Stimulated activated naive B cell treated with anti-CD40 and anti-IgM and Interleukin-4, amounts not matched to agents 10 μg/mL and 1 μg/mL and 100 μg/mL, for 72 hours (primary cell): ENCODE results near the gene ARHGAP5.

Experiments
- ATAC-seq, 2 donors: fragments of 150-1000 bp; cut with Tn5 transposase; replicated peaks; 2 replicates each; pipeline ENCODE4 v1.10.0; 2021; ENCODE audit warnings: moderate library complexity in 1 of 2
- DNase-seq: peaks from one replicate; pipeline ENCODE4 v3.0.0; 2021
- H3K27ac Mint-ChIP-seq: one replicate; pipeline ENCODE4 v1.8.0; 2022; ENCODE audit warnings: mild to moderate bottlenecking, mixed read lengths
- H3K27me3 Mint-ChIP-seq, 2 donors: one replicate each; pipeline ENCODE4 v1.8.0; 2022; ENCODE audit warnings: mixed read lengths in 2 of 2
- H3K36me3 Mint-ChIP-seq, 2 donors: one replicate each; pipeline ENCODE4 v1.8.0; 2022; ENCODE audit warnings: mixed read lengths in 2 of 2, mild to moderate bottlenecking in 1 of 2
- H3K4me1 Mint-ChIP-seq, 2 donors: one replicate each; pipeline ENCODE4 v1.8.0; 2022; ENCODE audit warnings: mixed read lengths in 2 of 2, mild to moderate bottlenecking in 1 of 2
- H3K4me3 Mint-ChIP-seq, 2 donors: one replicate each; pipeline ENCODE4 v1.8.0; 2022; ENCODE audit warnings: mild to moderate bottlenecking in 2 of 2, mixed read lengths in 2 of 2, moderate library complexity in 1 of 2
- H3K9me3 Mint-ChIP-seq, 2 donors: one replicate each; pipeline ENCODE4 v1.8.0; 2022; ENCODE audit warnings: mixed read lengths in 2 of 2, mild to moderate bottlenecking in 1 of 2

ARHGAP5 gene

DNA sequence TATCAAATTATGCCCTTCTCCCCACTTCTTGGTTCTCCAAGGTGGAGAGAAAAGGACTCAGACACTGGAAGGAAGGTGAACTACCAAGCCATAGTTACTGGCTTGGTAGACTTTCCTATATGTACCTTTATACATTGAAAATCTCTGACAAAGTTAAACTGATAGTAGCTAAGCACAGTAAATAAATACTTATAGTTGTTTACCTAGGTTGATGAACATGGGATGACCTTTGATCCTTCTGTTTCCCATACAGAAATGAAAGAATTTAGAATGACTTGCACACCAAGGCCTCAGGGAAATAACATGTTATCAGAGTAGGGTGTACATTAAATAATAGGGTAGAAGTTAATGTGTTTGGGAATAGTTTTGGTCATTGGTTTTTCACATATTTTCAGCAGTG lies 6.7 kb downstream of the ARHGAP5 start:
- Mint-ChIP-seq H3K27me3 (no peaks in the 10 kb centered on the region), H3K4me3 (no peak overlapping the region), H3K27ac (no peak overlapping the region), H3K9me3 (no peaks in the 10 kb centered on the region), H3K4me1 (peaks cover 16 to 38% of the 10 kb centered on the region in 2 donors), H3K36me3 (peaks cover 5 to 9% of the 10 kb centered on the region in 2 donors)
- ATAC-seq = no peak
- DNase-seq = no peak

DNA sequence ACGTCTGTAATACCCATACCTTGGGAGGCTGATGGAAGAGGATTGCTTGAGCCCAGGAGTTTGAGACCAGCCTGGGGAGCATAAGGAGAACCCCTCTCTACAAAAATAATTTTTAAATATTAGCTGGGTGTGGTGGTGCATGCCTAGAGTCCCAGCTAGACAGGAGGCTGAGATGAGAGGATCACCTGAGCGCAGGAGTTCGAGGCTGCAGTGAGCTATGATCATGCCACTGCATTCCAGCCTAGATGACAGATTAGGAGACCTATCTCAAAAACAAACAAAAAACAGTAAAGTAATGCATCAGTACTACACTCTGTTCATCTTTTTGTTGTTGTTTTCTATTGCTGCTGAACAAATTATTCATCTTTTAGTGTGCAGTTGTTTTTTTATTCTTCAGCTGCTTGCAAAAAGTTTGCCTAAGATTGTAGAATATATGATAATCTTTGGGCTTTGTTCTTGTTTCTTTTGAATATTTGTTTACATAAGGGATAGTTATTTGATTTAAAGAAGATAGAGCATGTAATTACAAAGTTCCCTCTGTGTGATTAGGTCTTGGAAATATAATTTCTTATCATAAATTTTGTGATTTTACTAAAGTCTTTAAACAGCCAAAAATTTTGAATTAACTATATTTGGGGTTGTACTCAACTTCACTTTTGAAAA lies 8.2 kb downstream of the ARHGAP5 start:
- Mint-ChIP-seq H3K4me3 (no peak overlapping the region), H3K27ac (no peak overlapping the region), H3K9me3 (no peaks in the 10 kb centered on the region), H3K27me3 (no peaks in the 10 kb centered on the region), H3K36me3 (peaks cover 5 to 10% of the 10 kb centered on the region in 2 donors), H3K4me1 (peaks cover 13 to 33% of the 10 kb centered on the region in 2 donors)
- ATAC-seq (no peak), DNase-seq (no peak)

DNA sequence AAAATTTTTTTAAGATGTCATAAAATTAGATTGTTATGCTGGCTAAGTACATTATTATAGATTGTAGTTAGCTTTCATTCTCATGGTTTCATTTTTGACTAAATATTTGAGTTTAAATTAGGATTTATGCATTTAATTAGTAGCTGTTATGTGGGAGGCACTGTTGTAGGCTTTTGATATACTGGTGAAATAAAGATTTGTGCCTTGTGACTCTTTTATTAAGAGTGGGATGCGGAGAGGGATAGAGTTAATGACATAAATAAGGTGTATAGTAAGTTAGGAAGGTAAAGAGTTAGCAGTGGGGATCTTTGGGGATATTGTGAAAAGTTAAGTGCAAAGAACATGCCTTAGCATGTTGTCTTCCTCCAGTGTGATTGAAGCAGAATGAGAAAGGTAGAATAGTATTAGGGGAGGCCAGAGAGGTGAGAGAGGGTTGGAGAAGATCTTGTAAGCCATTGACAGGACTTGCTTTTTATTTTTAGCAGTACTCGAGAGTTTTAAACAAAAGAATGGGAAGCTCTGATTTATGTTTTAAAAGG lies 8.8 kb downstream of the ARHGAP5 start:
- H3K27ac Mint-ChIP-seq = no peak overlapping the region
- H3K9me3 Mint-ChIP-seq = no peaks in the 10 kb centered on the region
- H3K4me3 Mint-ChIP-seq = no peak overlapping the region
- DNase-seq (no peak), ATAC-seq (no peak)
- peaks cover 13 to 27% of the 10 kb centered on the region in 2 donors for H3K4me1 Mint-ChIP-seq
- H3K36me3 Mint-ChIP-seq = peaks cover 11 to 16% of the 10 kb centered on the region in 2 donors
- H3K27me3 Mint-ChIP-seq = no peaks in the 10 kb centered on the region

DNA sequence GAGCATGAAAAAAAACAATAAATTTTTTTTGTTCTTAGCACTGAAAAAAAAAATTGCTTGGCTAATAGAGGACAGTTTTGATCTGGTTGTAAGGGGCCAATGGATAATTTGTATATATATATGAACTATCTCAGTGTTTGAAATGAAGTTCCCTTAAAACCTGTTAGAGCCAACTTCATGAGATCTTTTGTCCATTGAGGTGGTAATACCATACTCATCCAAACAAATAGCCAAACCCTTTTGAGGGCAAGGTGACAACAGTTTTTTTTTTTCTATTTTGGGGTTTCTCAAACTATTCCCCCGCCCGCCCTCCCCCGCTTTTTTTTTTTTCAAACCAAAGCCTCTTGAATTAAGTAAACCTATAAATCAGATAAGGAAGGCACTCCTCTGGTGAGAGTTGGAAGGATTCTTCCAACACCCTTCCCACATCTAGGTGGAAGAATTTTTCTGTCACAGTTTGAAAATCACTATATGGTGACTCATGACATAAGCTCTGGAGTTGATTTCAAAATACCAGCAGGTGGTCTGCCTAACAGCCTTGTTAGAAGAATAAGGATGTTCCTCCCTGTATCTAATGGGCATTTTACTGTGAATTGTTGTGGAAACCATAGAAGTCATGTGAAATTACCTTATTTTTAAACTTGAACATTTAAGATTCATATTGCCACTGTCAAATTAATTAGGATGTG lies 10.2 kb downstream of the ARHGAP5 start:
- ATAC-seq (no peak), DNase-seq (no peak)
- peaks cover 20 to 27% of the 10 kb centered on the region in 2 donors for H3K36me3 Mint-ChIP-seq
- no peaks in the 10 kb centered on the region for H3K27me3 Mint-ChIP-seq
- peaks cover 11 to 21% of the 10 kb centered on the region in 2 donors for H3K4me1 Mint-ChIP-seq
- H3K9me3 Mint-ChIP-seq = no peaks in the 10 kb centered on the region
- no peak overlapping the region for H3K4me3 Mint-ChIP-seq
- H3K27ac Mint-ChIP-seq = no peak overlapping the region

DNA sequence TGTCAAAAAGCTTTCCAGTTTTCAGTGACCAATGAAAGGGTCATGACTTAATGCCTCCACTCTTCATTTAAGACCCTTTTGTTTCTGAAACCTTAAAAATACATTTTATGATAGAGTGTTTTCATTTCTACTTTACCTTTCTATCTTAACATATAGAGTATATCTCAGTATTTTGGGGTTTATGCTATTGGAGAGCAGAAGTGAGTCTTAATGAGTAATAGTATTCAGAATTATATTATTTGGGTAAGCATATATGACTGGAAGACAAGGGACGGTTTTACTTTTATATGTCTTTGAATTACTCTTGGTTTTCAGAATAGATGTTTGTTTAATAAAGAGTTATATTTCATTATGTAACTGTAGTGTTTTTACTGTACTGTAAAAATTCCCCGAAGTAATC lies 10.8 kb downstream of the ARHGAP5 start:
- ATAC-seq (no peak), DNase-seq (no peak)
- H3K27me3 Mint-ChIP-seq = no peaks in the 10 kb centered on the region
- H3K4me1 Mint-ChIP-seq = peaks cover 8 to 16% of the 10 kb centered on the region in 2 donors
- H3K27ac Mint-ChIP-seq = no peak overlapping the region
- H3K9me3 Mint-ChIP-seq = no peaks in the 10 kb centered on the region
- peaks cover 22 to 27% of the 10 kb centered on the region in 2 donors for H3K36me3 Mint-ChIP-seq
- no peak overlapping the region for H3K4me3 Mint-ChIP-seq

DNA sequence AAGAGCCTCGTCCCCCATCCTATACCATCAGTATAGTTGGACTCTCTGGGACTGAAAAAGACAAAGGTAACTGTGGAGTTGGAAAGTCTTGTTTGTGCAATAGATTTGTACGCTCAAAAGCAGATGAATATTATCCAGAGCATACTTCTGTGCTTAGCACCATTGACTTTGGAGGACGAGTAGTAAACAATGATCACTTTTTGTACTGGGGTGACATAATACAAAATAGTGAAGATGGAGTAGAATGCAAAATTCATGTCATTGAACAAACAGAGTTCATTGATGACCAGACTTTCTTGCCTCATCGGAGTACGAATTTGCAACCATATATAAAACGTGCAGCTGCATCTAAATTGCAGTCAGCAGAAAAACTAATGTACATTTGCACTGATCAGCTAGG lies 13.6 kb downstream of the ARHGAP5 start:
- Mint-ChIP-seq H3K36me3 (peaks cover 26 to 32% of the 10 kb centered on the region in 2 donors), H3K4me3 (no peak overlapping the region), H3K4me1 (peaks cover 5 to 6% of the 10 kb centered on the region in 2 donors), H3K9me3 (no peaks in the 10 kb centered on the region), H3K27me3 (no peaks in the 10 kb centered on the region), H3K27ac (no peak overlapping the region)
- ATAC-seq (no peak), DNase-seq (no peak)

DNA sequence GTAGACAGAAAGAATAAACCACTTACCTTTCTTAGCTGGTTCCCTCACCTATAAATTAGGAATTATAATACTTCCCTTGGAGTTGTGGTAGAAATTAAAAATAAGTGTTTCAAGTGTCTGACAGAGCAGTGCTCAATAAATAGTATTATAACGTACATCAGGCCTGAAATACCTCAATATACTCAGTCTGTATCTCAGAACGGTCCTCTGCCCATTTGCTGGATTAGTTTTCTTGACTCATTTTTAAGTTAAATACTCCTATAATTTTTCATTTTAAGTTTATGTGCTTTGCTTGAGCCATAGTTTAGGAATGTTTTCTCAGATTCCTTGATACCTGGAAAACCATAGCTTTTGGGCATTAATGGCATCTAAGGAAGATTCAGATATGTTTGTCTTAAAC lies 22.4 kb downstream of the ARHGAP5 start:
- no peak for DNase-seq

DNA sequence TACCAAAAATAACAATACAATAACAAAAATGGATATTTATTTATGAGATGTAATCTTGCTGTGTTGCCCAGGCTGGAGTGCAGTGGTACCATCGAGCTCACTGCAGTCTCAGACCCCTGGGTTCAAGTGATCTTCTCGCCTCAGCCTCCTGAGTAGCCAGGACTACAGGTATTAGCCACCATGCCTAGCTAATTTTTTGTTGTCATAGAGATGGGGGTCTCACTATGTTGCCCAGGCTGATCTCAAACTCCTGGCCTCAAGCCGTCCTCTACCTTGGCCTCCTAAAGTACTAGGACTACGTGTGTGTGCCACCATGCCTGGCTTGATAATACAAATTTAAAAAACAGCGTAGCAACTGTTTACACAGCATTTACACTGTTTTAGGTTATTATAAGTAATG lies 23.1 kb downstream of the ARHGAP5 start:
- peaks cover 6 to 30% of the 10 kb centered on the region in 2 donors for H3K4me1 Mint-ChIP-seq
- no peaks in the 10 kb centered on the region for H3K9me3 Mint-ChIP-seq
- H3K36me3 Mint-ChIP-seq = peaks cover 0 to 9% of the 10 kb centered on the region in 2 donors
- no peak overlapping the region for H3K4me3 Mint-ChIP-seq
- H3K27me3 Mint-ChIP-seq = no peaks in the 10 kb centered on the region
- ATAC-seq (no peak), DNase-seq (no peak)
- no peak overlapping the region for H3K27ac Mint-ChIP-seq

More for the DNA sequence above, 22.4 kb downstream of the ARHGAP5 start:
- no peak overlapping the region for H3K27ac Mint-ChIP-seq
- H3K4me3 Mint-ChIP-seq = no peak overlapping the region
- peaks cover 6 to 25% of the 10 kb centered on the region in 2 donors for H3K4me1 Mint-ChIP-seq
- no peaks in the 10 kb centered on the region for H3K27me3 Mint-ChIP-seq
- no peak for ATAC-seq
- peaks cover under 1 to 9% of the 10 kb centered on the region in 2 donors for H3K36me3 Mint-ChIP-seq
- no peaks in the 10 kb centered on the region for H3K9me3 Mint-ChIP-seq

DNA sequence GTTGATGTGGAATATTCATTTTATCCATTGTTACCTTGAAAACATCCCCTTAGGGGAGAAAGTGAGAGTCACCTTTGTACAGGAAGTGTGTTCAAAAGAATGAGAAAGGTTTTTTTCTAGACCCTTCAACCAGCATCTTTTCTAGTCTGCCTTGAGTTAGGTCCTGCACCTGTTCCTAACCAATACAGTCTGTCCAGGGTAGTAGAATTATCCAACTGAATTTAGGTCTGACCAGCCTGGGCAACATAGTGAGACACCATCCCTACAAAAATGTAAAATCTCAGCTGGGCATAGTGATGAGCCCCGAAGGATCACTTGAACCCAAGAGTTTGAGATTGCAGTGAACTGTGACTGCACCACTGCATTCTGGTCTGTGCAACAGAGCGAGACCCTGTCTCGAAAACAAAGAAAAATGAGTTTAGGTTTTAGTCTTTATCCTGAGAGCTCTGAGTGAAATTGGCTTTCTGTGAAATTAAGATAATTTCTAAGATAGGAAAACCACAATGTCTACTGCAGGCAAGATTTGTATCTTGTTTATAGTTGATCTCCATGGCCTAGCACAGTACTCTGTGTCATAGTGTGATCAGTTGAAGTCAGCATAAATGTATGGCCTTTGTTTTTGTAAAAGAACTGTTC lies 25.2 kb downstream of the ARHGAP5 start:
- H3K27me3 Mint-ChIP-seq = no peaks in the 10 kb centered on the region
- peak; percentile 81 to 86 for ATAC-seq
- H3K4me3 Mint-ChIP-seq = no peak overlapping the region
- peaks cover 4 to 30% of the 10 kb centered on the region in 2 donors for H3K4me1 Mint-ChIP-seq
- no peaks in the 10 kb centered on the region for H3K9me3 Mint-ChIP-seq
- peaks cover 4% of the 10 kb centered on the region in 2 donors for H3K36me3 Mint-ChIP-seq
- no peak for DNase-seq
- no peak overlapping the region for H3K27ac Mint-ChIP-seq

DNA sequence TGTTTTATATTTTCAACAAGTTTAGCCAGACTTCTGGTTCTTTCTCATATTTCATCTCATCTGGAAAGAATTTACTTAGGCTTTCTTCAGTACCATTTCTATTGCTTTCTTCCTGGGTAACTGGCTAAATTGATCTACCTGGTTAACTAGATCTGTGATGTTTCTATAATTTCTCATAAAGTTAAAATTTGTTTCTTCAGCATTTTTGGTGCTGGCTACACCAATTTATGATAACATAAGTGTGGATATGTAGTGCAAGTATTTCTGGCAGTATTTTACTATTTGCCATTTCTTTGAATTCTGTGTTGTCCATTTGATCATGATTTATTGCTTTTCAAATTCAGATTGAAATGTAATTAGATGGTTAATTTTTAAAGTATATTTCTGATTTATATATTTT lies 25.9 kb downstream of the ARHGAP5 start:
- ATAC-seq (no peak), DNase-seq (no peak)
- Mint-ChIP-seq H3K27me3 (no peaks in the 10 kb centered on the region), H3K27ac (no peak overlapping the region), H3K4me1 (peaks cover 4 to 30% of the 10 kb centered on the region in 2 donors), H3K4me3 (no peak overlapping the region), H3K36me3 (peaks cover 4% of the 10 kb centered on the region in 2 donors), H3K9me3 (no peaks in the 10 kb centered on the region)

DNA sequence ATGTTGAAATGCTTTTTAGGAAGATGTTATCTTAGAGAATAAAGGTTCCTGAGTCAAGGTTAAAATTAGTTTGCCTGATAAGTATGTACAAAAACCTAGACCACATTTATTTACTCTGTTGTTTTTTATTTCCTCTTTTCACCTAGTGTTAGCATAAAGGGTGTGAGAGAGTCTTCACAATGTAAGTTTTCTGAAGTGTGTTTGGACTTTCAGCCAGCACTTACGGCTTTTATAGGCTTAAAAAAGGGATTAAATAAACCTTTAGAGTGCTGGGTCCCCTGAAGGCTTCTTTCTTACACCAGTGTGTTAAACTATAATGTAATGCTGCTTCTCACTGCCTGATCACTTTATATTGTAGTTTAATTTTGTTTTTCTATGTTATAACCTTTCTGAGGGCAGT lies 27.2 kb downstream of the ARHGAP5 start:
- H3K4me3 Mint-ChIP-seq = no peak overlapping the region
- peaks cover 2 to 4% of the 10 kb centered on the region in 2 donors for H3K36me3 Mint-ChIP-seq
- H3K27ac Mint-ChIP-seq = no peak overlapping the region
- no peaks in the 10 kb centered on the region for H3K27me3 Mint-ChIP-seq
- no peaks in the 10 kb centered on the region for H3K9me3 Mint-ChIP-seq
- no peak for DNase-seq
- H3K4me1 Mint-ChIP-seq = peaks cover 2 to 30% of the 10 kb centered on the region in 2 donors
- ATAC-seq = no peak

DNA sequence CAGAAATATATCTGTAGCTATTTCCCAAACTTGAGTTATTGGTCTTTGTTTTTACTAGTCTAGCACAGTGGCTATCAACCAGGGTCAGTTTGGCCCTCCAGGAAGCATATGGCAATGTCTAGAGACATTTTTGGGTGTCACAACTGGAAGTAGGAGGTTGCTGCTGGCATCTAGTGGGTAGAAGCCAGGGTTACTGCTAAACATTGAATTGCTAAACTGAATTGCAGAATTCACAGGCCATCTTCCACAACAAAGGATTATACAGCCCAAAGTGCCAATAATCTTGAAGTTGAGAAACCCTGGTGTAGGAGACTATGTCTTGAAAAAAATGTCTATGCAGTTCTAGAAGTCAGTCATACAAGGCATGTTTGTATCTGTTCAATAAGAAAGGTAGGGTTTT lies 27.7 kb downstream of the ARHGAP5 start:
- no peaks in the 10 kb centered on the region for H3K9me3 Mint-ChIP-seq
- DNase-seq (no peak), ATAC-seq (no peak)
- peaks cover 3 to 30% of the 10 kb centered on the region in 2 donors for H3K4me1 Mint-ChIP-seq
- H3K27ac Mint-ChIP-seq = no peak overlapping the region
- no peaks in the 10 kb centered on the region for H3K27me3 Mint-ChIP-seq
- peaks cover 3 to 6% of the 10 kb centered on the region in 2 donors for H3K36me3 Mint-ChIP-seq
- no peak overlapping the region for H3K4me3 Mint-ChIP-seq

DNA sequence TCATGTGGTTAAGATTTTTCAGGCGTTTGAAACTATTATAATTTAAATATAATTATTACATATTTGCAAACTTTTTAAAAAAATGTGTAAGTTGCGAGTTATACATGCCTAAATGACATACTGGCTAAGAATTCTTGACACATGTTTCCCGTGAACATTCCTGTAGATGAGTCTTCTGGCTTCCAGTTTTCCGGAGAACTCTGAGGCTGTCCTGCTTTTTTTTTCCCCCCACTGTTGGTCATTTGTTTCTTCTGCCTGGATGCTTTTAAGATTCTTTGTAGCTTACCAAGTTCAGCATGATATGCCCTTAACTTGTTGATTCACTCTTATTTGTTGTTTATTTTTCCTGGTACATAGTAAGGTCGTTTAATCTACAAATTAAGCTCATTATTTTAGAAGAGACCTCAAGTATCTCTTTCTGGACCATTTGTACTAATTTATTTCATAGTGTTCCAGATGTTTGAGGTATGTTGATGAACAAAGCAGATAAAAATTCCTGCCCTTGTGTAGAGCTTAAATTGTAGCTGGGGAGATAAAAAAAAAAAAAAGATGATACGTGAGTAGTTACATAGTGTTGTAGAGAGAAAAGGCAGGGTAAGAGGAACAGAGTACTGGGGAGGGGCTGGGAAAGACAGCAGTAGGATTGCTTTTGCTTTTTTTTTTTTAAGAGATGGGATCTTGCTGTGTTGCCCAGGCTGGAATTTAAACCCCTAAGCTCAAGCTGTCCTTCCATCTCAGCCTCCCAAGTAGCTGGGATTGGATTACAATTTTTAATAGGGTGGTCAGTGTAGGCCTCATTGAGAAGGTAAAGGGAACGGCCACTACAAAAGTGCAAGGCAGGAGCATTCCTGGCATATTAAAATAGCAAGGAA lies 32.8 kb downstream of the ARHGAP5 start:
- Mint-ChIP-seq H3K4me3 (no peak overlapping the region), H3K4me1 (peaks cover 10 to 12% of the 10 kb centered on the region in 2 donors), H3K36me3 (peaks cover 9 to 19% of the 10 kb centered on the region in 2 donors), H3K27me3 (no peaks in the 10 kb centered on the region), H3K27ac (no peak overlapping the region), H3K9me3 (no peaks in the 10 kb centered on the region)
- ATAC-seq (no peak), DNase-seq (no peak)

DNA sequence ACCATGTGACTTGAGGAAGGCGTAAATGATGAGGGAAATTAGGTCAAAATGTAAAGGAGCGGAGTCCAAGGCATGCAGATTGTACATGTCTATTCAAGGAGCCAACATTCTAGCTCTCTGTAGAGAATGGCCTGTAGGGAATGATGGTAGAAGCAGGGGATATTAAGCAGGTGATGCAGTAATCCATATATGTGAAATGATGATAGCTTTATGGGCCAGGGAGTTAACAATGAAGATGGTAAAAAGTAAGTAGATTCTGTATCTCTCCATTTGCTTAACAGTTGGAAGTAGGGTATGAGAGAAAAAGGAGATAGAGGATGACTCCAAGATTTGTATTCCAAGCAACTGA lies 33.4 kb downstream of the ARHGAP5 start:
- Mint-ChIP-seq H3K27ac (no peak overlapping the region), H3K27me3 (no peaks in the 10 kb centered on the region), H3K4me1 (peaks cover 9 to 12% of the 10 kb centered on the region in 2 donors), H3K36me3 (peaks cover 14 to 21% of the 10 kb centered on the region in 2 donors), H3K9me3 (no peaks in the 10 kb centered on the region), H3K4me3 (no peak overlapping the region)
- DNase-seq (no peak), ATAC-seq (no peak)
